HK-2 (cell line): ENCODE results near the gene CYP27B1.

Source experiments
- DNase-seq: peaks from one replicate; pipeline ENCODE4 v3.0.0-alpha.2; 2018; ENCODE audit not compliant: unreplicated experiment

The CYP27B1 gene

GRCh38 chr12:57765698-57766463, 997 bp downstream of the CYP27B1 start:
- DNase-seq = no peak

- no peak for DNase-seq
These were observed 1.7 kb downstream of the CYP27B1 start for GRCh38 chr12:57765003-57765697.

GRCh38 chr12:57764662-57765002, 2.2 kb downstream of the CYP27B1 start:
- no peak for DNase-seq

GRCh38 chr12:57763881-57764661, 2.8 kb downstream of the CYP27B1 start:
- DNase-seq = no peak

GRCh38 chr12:57762463-57762862, 4.4 kb downstream of the CYP27B1 start:
- DNase-seq = no peak

- no peak for DNase-seq
These were observed 5.4 kb downstream of the CYP27B1 start for GRCh38 chr12:57761391-57761998.

GRCh38 chr12:57760347-57760982, 6.4 kb downstream of the CYP27B1 start:
- no peak for DNase-seq

GRCh38 chr12:57759360-57759980, 7.4 kb downstream of the CYP27B1 start:
- DNase-seq = no peak

GRCh38 chr12:57758552-57759359, 8.1 kb downstream of the CYP27B1 start:
- no peak for DNase-seq

GRCh38 chr12:57757771-57758170, 9.1 kb downstream of the CYP27B1 start:
- DNase-seq = no peak

- no peak for DNase-seq
These were observed 10.2 kb downstream of the CYP27B1 start for GRCh38 chr12:57756406-57757341.

- DNase-seq = no peak
These were observed 11.2 kb downstream of the CYP27B1 start for GRCh38 chr12:57755454-57756372.

- DNase-seq = no peak
These were observed 11.8 kb downstream of the CYP27B1 start for GRCh38 chr12:57755194-57755453.

GRCh38 chr12:57754411-57755193, 12.3 kb downstream of the CYP27B1 start, which contains the start of gene MARCHF9:
Gene MARCHF9, plus strand, starts transcription at chr12:57755103. Its CDS starts 426 bp downstream, at chr12:57755529.
- no peak for DNase-seq

- DNase-seq = no peak
These were observed 13.0 kb downstream of the CYP27B1 start for GRCh38 chr12:57753756-57754337.

- no peak for DNase-seq
These were observed 14.2 kb downstream of the CYP27B1 start for GRCh38 chr12:57752668-57753000.
